ENCODE measurements around the gene ATG16L2.
A peak's percentile ranks its signal among the peaks of the same experiment; 100 is the strongest.

ATG16L2 gene

GRCh38 chr11:72814286-72815109, at the start of gene ATG16L2:
ATG16L2 (plus strand) TSS chr11:72814411; CDS start chr11:72814446, 35 bp downstream.
- DNase-seq, result peak; percentile 87 to 90

- no peak for DNase-seq
Measured at GRCh38 chr11:72764503-72764902, 49.7 kb upstream of the ATG16L2 start.

- DNase-seq, result no peak
Measured at GRCh38 chr11:72766152-72766902, 47.9 kb upstream of the ATG16L2 start.

GRCh38 chr11:72767203-72768062, 46.8 kb upstream of the ATG16L2 start:
- no peak for DNase-seq

GRCh38 chr11:72768581-72768980, 45.6 kb upstream of the ATG16L2 start:
- DNase-seq, result no peak

- no peak for DNase-seq
Measured at GRCh38 chr11:72769680-72770079, 44.5 kb upstream of the ATG16L2 start.

- no peak for DNase-seq
Measured at GRCh38 chr11:72770799-72771198, 43.4 kb upstream of the ATG16L2 start.

- DNase-seq, result no peak
Measured at GRCh38 chr11:72771507-72771906, 42.7 kb upstream of the ATG16L2 start.

- DNase-seq, result no peak
Measured at GRCh38 chr11:72772059-72772458, 42.2 kb upstream of the ATG16L2 start.

GRCh38 chr11:72773291-72773690, 40.9 kb upstream of the ATG16L2 start:
- no peak for DNase-seq

GRCh38 chr11:72773696-72774095, 40.5 kb upstream of the ATG16L2 start:
- DNase-seq, result no peak

GRCh38 chr11:72774499-72774898, 39.7 kb upstream of the ATG16L2 start:
- no peak for DNase-seq

GRCh38 chr11:72775288-72776110, 38.7 kb upstream of the ATG16L2 start:
- no peak for DNase-seq

GRCh38 chr11:72776117-72776843, 37.9 kb upstream of the ATG16L2 start:
- DNase-seq, result no peak

GRCh38 chr11:72776844-72777754, 37.1 kb upstream of the ATG16L2 start:
- no peak for DNase-seq

GRCh38 chr11:72777755-72778278, 36.4 kb upstream of the ATG16L2 start:
- no peak for DNase-seq

GRCh38 chr11:72778535-72779494, 35.4 kb upstream of the ATG16L2 start:
- DNase-seq, result no peak

GRCh38 chr11:72779495-72780128, 34.6 kb upstream of the ATG16L2 start:
- DNase-seq, result no peak
